Measurements from ENCODE around the gene ZBTB17. TPM values are rescaled to one million over a fixed set of nuclear protein-coding genes. Genes with fewer than 3 reads are reported as not detected.
A peak's percentile ranks its signal among the peaks of the same experiment; 100 is the strongest.

The ZBTB17 gene
- total RNA-seq, 2 donors from 2014 or later, result 31.6 to 38.7 TPM

DNA sequence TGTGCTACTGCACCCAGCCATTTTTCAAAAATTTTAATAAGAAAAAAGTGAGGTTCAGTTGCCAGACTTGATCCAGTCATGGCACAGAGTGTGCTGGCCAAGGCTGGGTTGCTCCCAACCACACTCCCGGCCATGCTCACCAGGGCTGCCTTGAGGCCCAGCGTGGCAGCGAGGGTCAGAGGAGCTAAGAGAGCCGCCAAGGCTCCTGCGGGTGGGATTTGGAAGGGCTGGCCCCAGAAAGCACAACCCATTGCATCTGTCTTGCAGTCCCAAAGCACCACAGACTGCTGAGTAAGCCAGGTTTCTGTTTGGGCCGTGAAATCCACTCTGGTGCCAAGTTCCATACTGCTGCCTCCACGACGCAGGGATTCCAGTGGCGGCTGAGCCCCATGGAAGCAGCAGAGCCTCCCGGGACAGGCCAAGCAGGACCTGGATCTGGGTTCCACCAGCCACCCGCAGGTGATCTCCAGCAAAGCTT lies 22.6 kb downstream of the ZBTB17 start:
- intact Hi-C loops (cut with DNase I), result no loop called here
- DNase-seq (ENCODE audit: low spot score), result peak; percentile 57

DNA sequence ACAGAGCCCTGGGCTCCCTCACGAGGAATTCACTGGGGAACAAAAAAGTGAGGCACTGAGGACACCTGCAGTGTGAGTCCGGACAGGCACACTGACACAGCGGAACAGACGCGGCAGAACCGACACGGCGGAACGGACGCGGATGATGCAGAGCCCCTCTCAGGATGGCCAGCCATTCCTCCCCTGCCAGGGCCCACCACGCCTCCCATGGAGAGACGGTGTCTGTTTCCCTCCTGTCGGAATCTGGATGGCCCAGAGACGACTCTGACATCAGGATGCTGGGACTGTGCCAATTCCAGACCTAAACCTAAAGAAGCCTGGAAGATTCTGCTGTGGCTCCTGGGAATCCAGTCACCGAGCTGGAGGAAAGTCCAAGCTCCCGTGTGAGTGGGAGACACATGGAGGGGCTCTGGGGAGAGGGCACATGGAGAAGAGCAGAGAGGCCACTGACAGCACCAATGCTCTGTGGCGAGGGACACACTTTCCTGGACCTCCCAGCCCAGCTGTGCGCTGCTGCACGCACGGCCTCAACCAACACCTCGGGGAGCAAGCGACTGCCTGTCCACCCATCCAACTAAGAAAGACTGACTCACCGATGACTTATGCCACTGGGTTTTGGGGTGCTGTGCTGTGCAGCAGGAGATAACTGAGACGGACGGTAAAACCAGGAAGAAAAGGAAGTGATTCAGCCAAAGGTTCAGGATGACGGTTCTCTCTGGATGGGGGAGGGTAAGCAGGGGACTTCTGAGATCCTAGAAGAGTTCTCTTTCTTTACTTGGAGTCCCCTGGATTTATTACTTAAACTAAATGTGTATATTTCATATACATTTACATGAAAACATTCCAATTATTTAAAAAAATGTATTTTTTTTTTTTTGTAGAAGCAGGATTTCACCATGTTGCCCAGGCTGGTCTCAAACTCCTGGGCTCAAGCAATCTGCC lies 23.3 kb downstream of the ZBTB17 start:
- DNase-seq (ENCODE audit: low spot score), result no peak
- intact Hi-C loops (cut with DNase I), result no loop called here

DNA sequence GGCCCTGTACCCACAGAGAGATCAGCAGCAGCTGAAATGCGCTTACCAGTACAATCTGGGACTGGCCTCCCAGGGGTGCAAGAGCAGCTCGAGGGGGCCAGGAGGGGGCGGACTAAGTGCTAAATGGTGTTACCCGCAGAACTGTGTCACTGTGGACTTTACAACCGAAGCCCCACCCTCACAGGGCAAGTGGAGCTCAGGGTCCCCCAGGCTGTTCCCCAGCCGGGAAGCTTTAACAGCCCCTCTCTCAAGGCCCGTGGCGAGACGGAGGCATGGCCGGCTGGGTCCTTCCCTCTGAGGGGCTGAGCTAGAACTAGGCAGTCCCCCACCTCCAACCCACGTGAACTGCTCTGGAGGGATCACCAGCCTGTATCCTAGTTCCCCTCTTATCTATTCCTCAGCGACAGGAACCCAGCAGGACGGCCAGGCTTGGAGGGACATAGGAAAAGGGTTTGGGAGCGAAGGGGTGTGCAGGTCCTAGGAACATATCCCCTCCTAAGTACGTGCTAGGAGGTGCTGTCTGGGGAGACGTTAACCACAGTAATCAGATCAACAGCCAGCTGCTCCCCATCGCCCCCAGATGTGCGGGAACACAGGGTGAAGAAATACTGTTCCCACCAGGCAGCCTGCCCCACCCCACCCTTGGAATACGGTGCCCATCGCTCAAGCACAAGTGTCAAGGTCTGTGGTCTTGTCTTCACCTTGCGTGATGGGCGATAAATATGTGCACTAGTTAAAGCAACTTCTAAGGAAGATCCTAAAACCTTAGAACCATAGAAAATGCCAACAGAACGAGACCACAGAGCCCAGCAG lies 24.4 kb downstream of the ZBTB17 start:
- intact Hi-C loops (cut with DNase I), result no loop called here
- no peak for DNase-seq (ENCODE audit: low spot score)

DNA sequence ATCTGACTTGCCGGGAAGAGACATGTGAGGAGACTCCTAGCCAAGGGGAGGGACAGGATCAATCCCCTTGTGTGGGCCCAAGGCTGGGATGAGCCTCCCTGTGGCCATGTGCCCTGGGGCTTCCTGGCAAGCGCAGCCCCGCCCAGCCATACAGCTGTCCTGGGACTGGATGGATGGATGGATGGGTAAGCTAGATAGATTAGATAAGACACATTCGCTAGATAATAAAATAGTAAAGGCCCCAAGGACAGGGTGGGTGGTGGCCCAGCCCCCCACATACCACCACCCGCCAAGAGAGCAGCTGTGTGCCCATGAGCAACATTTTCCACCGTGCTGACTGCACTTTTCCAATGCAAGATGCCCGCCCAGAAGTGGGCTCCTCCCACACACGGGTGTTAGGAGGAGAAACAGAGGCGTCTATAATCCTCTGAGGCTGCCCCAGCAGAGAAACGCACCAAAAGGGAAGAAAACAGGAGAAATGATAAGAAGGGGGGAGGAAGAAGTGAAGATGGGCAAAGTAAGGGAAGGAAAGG lies 25.1 kb downstream of the ZBTB17 start:
- peak; percentile 94 for DNase-seq (ENCODE audit: low spot score)
- intact Hi-C loops (cut with DNase I), result no loop called here

DNA sequence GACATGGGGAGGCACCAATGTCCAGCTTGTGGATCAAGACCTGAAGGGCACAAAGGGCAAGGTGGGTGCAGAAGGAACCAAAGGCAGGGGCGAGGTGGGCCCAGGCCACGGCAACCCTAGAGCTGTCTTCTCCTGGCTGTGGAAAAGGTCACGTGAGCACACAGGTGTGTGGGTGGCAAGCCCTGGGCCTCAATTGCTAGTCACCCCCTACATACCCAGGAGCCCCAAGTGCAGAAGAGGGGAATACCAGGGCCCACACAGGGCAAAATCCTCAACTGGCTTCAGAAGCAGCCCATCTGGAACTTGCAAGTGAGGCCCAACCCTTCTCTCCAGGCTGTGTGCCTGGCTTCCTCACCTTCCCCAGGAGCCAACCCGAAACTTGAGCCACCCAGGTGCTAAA lies 25.6 kb downstream of the ZBTB17 start:
- DNase-seq (ENCODE audit: low spot score), result no peak
- intact Hi-C loops (cut with DNase I), result no loop called here

DNA sequence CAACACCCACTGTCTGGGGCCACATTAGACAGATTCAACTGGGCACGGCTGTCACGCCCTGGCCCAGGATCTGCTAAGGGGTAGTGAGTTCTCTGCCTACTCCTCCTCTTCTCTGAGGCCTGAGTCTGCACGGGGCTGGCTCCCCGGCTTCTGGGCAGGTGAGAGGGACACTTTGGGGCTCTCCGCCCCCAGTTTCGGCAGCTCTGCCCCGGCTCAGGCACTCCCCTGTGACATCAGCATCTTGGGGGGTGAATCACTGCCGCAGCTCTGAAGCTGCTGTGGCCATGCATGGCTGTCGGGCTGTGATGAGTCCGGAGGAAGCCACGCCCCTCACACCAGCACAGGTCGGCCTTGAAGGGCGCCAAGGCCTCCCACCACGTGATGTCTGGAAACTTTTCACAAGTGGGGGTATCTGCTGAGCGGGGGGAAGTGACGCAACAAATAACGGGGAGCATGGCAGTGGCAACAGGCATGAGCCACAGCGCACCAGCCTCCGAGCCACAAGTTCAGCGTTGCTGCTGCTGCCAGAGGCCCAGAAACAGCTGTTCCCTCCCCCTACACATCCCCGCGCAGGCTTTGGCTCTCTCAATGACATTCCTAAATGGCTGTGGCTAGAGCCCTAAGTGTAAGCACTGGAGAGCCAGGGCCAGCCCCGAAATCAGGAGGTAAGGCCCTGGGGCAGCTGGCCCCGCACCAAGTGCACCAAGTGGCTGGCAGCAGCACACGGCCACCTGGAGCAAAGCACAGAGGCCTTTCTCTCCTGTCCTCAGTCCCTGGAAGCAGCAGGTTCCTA lies 26.3 kb downstream of the ZBTB17 start:
- DNase-seq (ENCODE audit: low spot score), result peak; percentile 98
- intact Hi-C loops (cut with DNase I), result no loop called here

DNA sequence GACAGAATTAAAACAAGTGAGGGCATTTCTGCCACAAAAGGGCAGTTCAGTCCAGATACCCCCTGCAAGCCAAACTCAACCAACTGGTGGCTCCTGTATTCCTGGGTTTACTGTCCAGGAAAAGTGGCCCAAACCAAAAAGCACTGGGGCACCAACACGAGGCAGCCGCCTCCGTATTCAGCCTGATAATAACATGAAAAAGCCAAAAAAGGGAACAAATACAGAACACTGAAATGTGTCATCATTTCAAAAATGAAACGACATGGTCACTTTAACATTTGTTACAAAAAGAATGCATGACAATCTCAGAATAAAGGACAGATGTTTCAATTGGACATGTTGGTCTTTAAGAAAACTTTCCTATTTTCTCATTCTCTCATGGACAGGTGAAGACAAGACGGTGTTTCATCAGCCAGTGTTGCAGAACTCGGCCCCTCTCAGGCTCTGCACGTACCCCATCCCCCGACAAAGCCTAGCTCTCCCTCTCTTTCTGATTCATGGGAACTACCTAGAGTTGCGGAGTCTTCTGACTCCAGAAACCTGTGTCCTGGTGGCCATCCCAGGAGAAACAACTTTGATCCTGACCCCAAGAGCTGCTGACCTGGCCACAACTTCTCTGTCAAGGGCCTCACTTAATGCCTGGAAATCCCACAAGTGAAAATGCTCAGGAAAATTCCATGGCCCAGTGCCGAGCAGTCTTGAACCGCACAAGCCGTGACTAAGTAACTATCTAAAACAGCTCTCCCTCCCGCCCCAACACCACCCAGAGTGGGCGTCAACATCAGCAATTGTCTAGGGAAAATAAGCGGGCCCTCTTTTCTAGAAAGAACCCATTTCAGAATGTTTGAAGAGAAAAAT lies 27.1 kb downstream of the ZBTB17 start:
- intact Hi-C loops (cut with DNase I), result no loop called here

DNA sequence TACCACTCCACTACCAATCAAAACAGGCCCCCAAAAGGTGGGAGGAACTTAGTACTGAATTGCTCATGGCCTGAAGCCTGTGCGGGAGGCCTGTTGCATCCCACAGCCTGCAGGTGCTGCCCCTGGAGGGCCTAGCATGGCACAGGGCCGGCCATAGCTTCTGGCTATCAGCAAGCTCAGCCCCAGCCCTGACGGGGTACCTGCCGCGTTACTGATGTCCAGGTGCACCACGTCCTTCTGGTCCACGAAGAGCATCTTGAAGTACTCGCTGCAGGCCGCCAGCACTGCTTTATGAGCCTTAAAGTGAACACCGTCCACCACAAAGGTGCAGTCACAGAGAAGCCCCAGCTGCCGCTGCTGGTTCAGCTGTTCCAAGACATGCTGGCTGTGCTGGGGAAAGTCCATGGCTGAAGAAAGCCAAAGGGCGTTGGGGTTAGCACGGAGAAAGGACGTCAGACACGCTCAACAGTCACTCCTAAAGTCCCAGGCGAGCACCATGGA lies 27.8 kb downstream of the ZBTB17 start:
- intact Hi-C loops (cut with DNase I), result no loop called here
- DNase-seq (ENCODE audit: low spot score), result no peak

More for the DNA sequence above, 27.1 kb downstream of the ZBTB17 start:
- peak; percentile 94 for DNase-seq (ENCODE audit: low spot score)

DNA sequence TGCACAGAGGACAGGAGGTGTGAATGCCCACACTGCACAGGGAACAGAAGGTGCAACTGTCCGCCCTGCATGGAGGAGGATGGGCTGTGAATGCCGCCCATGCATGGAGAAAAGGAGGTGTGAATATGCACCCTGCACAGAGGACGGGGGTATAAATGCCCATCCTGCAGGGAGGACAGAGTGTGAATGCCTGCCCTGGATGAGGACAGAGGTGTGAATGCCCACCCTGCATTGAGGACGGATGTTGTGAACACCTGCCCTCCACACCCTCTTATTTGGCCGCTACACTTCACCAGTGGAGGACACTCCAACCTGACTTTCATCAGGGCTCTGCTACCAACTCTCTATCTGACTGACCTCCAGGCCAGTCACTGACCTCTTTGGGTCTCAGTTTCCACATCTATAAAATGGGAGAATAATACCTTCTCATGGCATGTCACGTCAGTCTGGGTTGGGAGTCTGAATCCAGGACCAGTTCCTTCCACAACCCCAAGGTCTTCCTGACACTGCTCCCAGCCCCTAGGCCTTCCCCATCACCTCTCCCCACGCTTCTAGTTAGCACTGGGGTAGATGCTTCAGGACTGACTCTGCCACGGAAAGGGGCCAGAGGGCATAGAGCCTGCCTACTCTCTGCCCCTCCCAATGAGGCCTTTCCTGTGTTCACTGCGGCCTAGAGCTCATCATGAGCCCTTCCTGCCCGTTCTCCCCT lies 28.4 kb downstream of the ZBTB17 start:
- no peak for DNase-seq (ENCODE audit: low spot score)
- intact Hi-C loops (cut with DNase I), result no loop called here

DNA sequence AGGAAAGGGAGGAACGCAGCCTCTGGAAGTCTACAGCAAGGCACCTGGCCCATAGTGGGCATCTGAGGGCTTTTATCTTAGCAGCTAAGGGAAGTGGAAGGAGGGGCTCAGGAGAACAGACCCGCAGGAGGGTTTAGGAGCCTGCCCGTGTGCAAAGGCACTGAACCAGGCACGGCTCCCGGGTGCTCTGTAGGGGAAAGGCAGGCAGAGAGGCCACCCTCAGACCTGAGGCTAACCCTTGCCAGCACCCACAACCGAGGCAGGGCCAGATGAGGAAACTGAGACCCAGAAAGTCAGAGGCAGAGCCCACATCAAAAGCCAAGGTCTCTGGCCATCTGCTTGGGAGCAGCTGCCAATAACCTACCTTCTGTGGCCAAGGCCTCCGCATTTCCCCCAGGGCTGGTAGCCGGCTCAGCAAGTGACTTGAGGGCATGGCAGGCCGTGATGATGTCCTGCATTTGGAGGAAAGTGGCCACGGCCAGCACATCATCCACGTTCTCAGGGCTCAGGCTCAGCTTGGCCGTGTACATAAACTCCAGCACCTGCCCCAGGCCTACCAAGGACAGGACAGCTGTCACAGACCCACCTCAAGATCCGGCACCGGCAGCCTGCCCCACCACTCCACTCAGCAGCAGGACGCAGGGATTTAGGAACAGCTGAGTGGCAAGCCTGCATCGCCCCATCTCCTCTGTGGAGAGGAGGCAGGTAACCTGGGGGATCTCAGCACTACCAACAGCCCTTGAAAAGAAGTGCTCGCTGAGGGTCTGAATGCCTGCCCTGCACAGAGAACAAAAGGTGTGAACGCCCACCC lies 29.1 kb downstream of the ZBTB17 start:
- intact Hi-C loops (cut with DNase I), result no loop called here
- no peak for DNase-seq (ENCODE audit: low spot score)

DNA sequence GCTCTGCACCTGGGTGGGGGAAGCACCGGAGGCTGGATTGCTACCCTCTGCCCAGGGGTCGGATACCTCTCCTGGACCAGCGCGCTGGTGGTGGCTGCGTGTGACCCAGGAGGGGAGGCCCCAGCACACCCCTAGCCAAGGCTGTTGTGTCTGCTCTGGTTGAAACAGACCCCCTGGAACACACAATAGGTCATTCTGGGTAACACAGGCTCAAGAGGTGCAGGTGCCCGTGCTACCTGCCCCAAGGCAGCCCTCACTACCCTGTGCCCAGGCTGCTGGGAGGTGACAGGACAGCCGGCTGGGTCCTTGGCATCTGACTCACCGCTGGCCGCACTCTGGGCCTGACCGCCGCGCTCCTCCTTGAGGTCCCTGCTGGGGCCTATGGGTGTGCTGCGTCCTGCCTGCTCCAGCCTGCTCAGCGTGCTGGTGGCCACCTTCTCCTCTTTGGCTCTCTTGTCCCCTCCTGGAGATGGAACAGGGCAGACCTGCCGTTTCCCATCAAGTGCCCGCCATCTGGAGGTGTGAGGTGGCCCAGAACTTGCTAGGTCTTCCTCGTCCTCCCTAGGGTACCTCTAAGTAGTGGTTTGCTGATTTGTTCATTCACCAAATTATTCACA lies 30.0 kb downstream of the ZBTB17 start:
- no peak for DNase-seq (ENCODE audit: low spot score)
- intact Hi-C loops (cut with DNase I), result no loop called here

DNA sequence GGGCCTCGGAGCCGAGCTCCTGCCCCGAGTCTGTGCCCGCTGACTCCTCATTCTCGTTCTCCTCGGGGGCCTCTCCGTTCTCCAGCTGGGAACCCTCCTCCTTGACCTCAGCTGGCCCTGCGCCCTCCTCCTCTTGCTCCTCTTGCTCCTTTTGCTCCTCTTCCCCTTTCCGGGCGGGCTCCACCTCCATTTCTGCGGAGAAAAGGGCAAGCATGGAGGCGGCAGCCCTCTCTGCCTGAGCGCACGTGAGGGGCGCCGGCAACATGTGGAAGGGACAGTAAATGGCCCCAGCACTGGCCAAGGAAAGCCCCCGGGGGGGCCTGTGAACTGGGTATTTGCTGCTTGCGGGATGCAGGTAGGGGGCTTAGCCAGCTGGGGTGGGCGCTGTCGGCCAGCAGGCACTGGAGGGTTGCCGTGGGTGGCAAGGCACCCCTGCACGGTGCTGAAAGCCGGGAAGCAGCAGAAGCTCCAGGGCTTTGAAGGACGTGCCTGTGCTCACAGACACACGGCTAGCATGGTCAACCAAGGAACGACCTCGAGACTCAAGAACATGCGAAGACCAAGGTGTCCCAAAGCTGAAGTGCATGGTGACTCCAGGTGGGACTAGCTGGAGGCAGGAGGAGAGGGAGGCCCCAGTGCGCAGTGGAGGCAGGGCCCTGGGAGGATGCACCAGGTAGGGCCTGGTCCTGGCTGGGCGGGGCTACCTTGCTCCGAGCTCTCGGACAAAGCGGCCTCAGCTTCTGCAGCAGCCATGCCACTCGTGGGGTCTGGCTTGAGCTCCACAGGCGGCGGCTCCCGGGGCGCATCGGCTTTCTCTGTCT lies 30.7 kb downstream of the ZBTB17 start:
- peak; percentile 75 for DNase-seq (ENCODE audit: low spot score)
- intact Hi-C loops (cut with DNase I), result no loop called here

DNA sequence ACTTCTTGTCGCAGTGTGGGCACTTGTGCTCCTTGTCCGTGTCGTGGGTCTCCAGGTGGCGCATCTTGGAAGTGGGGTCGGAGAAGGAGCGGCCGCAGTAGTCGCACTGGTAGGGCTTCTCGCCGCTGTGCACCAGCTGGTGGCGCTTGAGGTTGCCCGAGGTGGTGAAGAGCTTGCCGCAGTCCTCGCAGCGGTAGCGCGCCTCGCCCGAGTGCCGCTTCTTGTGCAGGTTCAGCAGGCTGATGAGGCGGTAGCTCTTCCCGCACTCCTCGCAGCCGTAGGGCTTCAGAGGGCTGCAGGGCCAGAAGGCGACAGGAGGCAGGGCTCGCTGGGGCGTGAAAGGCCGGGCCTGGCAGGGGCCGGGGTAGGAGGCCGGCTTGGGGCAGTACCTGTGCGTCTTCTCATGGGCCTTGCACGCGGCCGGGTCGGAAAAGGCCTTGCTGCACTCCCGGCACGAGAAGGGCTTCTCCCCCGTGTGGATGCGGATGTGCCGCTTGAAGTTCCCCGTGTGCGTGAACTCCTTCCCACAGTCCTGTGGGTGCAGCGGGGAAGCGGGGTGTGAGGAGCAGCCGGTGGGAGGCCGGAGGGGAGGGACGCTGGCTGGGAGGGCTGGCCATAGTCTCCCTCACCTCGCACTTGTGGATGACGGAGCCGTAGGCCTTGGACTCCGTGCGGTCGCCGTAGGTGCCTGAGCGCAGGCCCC lies 31.4 kb downstream of the ZBTB17 start:
- intact Hi-C loops (cut with DNase I), result no loop called here
- DNase-seq (ENCODE audit: low spot score), result peak; percentile 79

DNA sequence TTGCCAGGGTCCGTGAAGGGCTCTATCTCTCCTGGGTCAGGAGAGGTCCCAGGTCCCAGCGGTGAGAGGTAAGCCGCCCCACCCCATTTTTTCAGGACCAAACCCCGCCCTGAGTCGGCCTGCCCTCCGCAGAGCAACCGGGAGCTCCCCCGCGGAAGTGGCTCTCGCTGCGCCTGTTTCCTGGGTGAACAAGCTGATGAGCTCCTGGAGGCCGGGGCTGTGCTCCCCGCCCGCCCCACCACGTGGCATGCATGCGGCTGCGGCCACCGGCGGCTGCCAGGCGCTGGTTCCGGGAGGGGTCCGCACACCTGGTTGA lies 32.0 kb downstream of the ZBTB17 start:
- intact Hi-C loops (cut with DNase I), result no loop called here
- DNase-seq (ENCODE audit: low spot score), result no peak

Data from posterior vena cava (tissue), 2 donors.